ENCODE data around the gene PCDHB2. TPM values are rescaled to one million over a fixed set of nuclear protein-coding genes. Genes with fewer than 3 reads are reported as not detected.
A peak's percentile ranks its signal among the peaks of the same experiment; 100 is the strongest.
"Not testable (repeated sequence)": the region's sequence is repeated elsewhere in the genome, so short reads cannot be mapped to it uniquely, and the experiment has no call there.

PCDHB2 gene
- total RNA-seq, 1 donor from 2014 or later = 1.1 TPM

DNA sequence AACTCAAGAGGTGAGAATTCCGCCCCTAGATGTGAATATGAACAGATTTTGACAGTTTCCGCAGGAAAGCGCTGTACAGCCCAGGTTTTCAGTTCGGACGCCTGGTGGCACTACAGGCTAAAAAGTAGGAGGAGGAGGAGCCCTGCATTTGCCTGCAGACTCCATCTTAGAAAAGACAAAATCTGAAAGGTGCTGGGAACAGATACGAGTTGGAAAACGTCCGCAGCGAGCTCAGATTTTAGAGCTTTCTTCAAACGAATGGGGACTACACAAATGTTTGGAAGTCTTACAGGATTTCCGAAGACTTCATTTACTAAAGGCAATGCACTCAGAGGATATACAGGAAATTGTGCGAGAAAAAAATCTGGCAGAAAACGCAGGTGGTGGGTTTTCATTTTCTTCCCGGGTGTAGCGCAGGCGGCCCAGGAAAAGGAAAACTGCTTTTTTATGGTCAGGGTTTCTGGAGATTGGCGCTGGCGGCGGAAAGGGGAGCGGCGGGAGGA is 9.9 kb upstream of the PCDHB2 start:
- H3K27ac ChIP-seq (replicated peaks) = peak overlapping the region; percentile 69
- H3K27me3 ChIP-seq (ENCODE audit: low read depth) = peaks cover 51% of the 10 kb centered on the region
- H3K36me3 ChIP-seq = no peaks in the 10 kb centered on the region
- no peak for DNase-seq
- TF ChIP-seq, protein P1, sequence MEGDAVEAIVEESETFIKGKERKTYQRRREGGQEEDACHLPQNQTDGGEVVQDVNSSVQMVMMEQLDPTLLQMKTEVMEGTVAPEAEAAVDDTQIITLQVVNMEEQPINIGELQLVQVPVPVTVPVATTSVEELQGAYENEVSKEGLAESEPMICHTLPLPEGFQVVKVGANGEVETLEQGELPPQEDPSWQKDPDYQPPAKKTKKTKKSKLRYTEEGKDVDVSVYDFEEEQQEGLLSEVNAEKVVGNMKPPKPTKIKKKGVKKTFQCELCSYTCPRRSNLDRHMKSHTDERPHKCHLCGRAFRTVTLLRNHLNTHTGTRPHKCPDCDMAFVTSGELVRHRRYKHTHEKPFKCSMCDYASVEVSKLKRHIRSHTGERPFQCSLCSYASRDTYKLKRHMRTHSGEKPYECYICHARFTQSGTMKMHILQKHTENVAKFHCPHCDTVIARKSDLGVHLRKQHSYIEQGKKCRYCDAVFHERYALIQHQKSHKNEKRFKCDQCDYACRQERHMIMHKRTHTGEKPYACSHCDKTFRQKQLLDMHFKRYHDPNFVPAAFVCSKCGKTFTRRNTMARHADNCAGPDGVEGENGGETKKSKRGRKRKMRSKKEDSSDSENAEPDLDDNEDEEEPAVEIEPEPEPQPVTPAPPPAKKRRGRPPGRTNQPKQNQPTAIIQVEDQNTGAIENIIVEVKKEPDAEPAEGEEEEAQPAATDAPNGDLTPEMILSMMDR (IDR thresholded peaks at IDR 0.05; ENCODE audit: borderline replicate concordance) = peak; percentile 65
- H3K4me3 ChIP-seq = peak overlapping the region; percentile 65
- peaks cover 29% of the 10 kb centered on the region for H3K9me3 ChIP-seq (replicated peaks)
- intact Hi-C loops (cut with micrococcal nuclease) = no loop called here
- H3K4me1 ChIP-seq = peaks cover 5% of the 10 kb centered on the region

GRCh38 chr5:141095263-141095641 is 837 bp downstream of the PCDHB2 start:
- DNase-seq = no peak
- no peaks in the 10 kb centered on the region for H3K36me3 ChIP-seq
- intact Hi-C loops (cut with micrococcal nuclease) = no loop called here
- peaks cover 75% of the 10 kb centered on the region for H3K27me3 ChIP-seq (ENCODE audit: low read depth)
- TF ChIP-seq, protein P1 (IDR thresholded peaks at IDR 0.05; ENCODE audit: borderline replicate concordance) = no peak
- H3K4me3 ChIP-seq = peak overlapping the region; percentile 54
- no peak overlapping the region for H3K27ac ChIP-seq (replicated peaks)
- no peaks in the 10 kb centered on the region for H3K4me1 ChIP-seq
- H3K9me3 ChIP-seq (replicated peaks) = peaks cover 69% of the 10 kb centered on the region

- H3K27ac ChIP-seq (replicated peaks); DNase-seq; H3K4me3 ChIP-seq; H3K4me1 ChIP-seq; H3K36me3 ChIP-seq; intact Hi-C loops (cut with micrococcal nuclease): not testable (repeated sequence)
- Histone ChIP-seq H3K27me3 (ENCODE audit: low read depth) (peaks cover 84% of the 10 kb centered on the region), H3K9me3 (replicated peaks) (peaks cover 69% of the 10 kb centered on the region)
These were observed 1.8 kb downstream of the PCDHB2 start for GRCh38 chr5:141096181-141096580.

GRCh38 chr5:141096586-141096985 is 2.2 kb downstream of the PCDHB2 start:
- H3K36me3 ChIP-seq; H3K4me1 ChIP-seq; intact Hi-C loops (cut with micrococcal nuclease); DNase-seq; H3K27ac ChIP-seq (replicated peaks); H3K4me3 ChIP-seq: not testable (repeated sequence)
- Histone ChIP-seq H3K9me3 (replicated peaks) (peaks cover 69% of the 10 kb centered on the region), H3K27me3 (ENCODE audit: low read depth) (peaks cover 86% of the 10 kb centered on the region)

- Histone ChIP-seq H3K27ac (replicated peaks) (peak within 1 kb of the TSS; percentile 33), H3K9me3 (replicated peaks) (peaks cover 56% of the 10 kb centered on the region), H3K27me3 (ENCODE audit: low read depth) (peaks cover 69% of the 10 kb centered on the region), H3K36me3 (no peaks in the 10 kb centered on the region), H3K4me3 (peak within 1 kb of the TSS; percentile 56), H3K4me1 (no peaks in the 10 kb centered on the region)
- TF ChIP-seq, protein P1 (IDR thresholded peaks at IDR 0.05; ENCODE audit: borderline replicate concordance) = peak; percentile 50
- intact Hi-C loops (cut with micrococcal nuclease) = no loop called here
- peak; percentile 40 for DNase-seq
These were observed 5.9 kb downstream of the PCDHB2 start, which contains the start of gene PCDHB3 for GRCh38 chr5:141100243-141100805. Gene PCDHB3 (plus strand): TSS chr5:141100473. CDS start chr5:141100650, 177 bp downstream.

DNA sequence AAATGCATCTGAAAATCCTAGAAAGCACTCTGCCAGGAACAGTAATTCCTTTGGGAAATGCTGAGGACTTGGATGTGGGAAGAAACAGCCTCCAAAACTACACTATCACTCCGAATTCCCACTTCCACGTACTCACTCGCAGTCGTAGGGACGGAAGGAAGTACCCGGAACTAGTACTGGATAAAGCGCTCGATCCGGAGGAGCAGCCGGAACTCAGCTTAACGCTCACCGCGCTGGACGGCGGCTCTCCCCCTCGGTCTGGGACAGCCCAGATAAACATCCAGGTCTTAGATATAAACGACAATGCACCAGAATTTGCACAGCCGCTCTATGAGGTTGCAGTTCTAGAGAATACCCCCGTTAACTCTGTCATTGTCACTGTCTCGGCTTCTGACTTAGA is 6.6 kb downstream of the PCDHB2 start:
- peaks cover 48% of the 10 kb centered on the region for H3K9me3 ChIP-seq (replicated peaks)
- no peaks in the 10 kb centered on the region for H3K36me3 ChIP-seq
- intact Hi-C loops (cut with micrococcal nuclease) = no loop called here
- H3K4me3 ChIP-seq = peak overlapping the region; percentile 56
- DNase-seq = no peak
- H3K4me1 ChIP-seq = no peaks in the 10 kb centered on the region
- H3K27ac ChIP-seq (replicated peaks) = peak overlapping the region; percentile 33
- TF ChIP-seq, protein P1 (IDR thresholded peaks at IDR 0.05; ENCODE audit: borderline replicate concordance) = no peak
- H3K27me3 ChIP-seq (ENCODE audit: low read depth) = peaks cover 62% of the 10 kb centered on the region

- DNase-seq; H3K4me3 ChIP-seq; H3K36me3 ChIP-seq; H3K27ac ChIP-seq (replicated peaks); H3K4me1 ChIP-seq; intact Hi-C loops (cut with micrococcal nuclease): not testable (repeated sequence)
- Histone ChIP-seq H3K9me3 (replicated peaks) (peaks cover 44% of the 10 kb centered on the region), H3K27me3 (ENCODE audit: low read depth) (peaks cover 57% of the 10 kb centered on the region)
These were observed 7.7 kb downstream of the PCDHB2 start for GRCh38 chr5:141102070-141102469.

DNA sequence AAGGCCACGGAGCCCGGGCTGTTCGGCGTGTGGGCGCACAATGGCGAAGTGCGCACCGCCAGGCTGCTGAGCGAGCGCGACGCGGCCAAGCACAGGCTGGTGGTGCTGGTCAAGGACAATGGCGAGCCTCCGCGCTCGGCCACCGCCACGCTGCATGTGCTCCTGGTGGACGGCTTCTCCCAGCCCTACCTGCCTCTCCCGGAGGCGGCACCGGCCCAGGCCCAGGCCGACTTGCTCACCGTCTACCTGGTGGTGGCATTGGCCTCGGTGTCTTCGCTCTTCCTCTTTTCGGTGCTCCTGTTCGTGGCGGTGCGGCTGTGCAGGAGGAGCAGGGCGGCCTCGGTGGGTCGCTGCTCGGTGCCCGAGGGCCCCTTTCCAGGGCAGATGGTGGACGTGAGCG is 8.1 kb downstream of the PCDHB2 start:
- H3K36me3 ChIP-seq; H3K4me3 ChIP-seq; DNase-seq; H3K27ac ChIP-seq (replicated peaks); intact Hi-C loops (cut with micrococcal nuclease); H3K4me1 ChIP-seq: not testable (repeated sequence)
- Histone ChIP-seq H3K9me3 (replicated peaks) (peaks cover 46% of the 10 kb centered on the region), H3K27me3 (ENCODE audit: low read depth) (peaks cover 53% of the 10 kb centered on the region)
